HG02884 (cell line): Measurements from ENCODE around the gene CPNE2.

Experiments
- ATAC-seq: cut with Tn5 transposase; IDR thresholded peaks from one replicate; pipeline ENCODE4 v1.9.1; 2021; ENCODE audit warnings: mild to moderate bottlenecking, moderate library complexity; ENCODE audit not compliant: unreplicated experiment

The CPNE2 gene

DNA sequence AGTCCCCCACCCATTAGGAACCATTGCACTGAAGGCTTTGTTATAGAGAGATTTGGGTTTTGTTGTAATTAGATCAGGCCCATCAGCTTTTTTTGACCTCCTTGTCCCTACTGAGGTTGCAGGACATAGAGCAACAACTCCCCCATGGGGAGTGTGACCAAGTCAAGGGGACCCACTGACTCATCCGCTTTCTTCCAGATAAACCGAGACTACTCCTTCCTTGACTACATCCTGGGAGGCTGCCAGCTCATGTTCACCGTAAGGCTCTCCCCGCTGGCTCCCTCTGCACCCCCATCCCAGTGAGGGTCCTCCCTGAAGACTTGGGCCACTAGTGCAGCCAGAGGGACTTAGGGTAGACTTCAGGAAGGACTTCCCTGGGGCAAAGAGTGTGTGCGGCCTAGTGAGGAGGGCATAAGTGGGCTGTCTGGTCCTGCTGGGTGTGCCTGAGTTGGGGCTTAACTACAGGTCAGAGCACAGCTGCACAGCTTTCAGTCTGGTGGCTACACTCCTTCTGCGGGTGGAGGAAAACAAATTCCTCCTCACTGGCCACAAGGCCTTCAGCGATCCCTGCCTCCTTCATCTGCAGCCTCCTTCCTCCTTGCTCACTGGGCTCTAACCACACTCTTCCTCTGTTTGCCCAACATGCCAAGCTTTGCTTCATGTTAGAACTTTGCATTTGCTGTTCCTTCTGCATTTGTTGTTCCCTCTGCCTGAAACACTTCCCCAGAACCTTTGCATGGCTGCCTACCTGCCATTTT is 31.0 kb downstream of the CPNE2 start:
- ATAC-seq: no peak

DNA sequence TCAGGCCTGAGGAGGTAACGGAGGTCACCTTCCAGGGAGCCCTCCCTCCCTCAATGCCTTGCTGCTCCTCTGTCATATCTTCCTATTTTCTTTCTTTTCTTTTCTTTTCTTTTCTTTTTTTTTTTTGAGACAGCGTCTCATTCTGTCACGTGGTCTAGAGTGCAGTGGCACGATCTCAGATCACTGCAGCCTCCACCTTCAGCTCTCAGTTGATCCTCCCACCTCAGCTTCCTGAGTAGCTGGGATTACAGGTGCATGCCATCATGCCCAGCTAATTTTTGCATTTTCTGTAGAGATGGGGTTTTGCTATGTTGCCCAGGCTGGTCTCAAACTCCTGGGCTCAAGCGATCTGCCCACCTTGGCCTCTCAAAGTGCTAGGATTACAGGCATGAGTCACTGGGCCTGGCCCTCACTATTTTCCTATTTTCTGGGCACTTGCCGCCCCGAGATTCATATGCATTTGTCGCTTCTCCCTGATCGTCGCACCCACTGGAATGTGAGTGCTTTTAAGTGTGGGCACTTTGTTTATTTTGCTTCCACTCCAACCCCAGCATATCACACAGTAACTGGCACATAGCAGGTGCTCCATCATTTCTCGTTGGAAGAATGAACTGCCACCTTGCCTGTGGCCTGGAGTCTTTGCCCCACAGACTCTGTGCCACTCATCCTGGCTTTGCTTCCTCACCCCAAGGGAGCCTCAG is 31.7 kb downstream of the CPNE2 start:
- no peak for ATAC-seq

DNA sequence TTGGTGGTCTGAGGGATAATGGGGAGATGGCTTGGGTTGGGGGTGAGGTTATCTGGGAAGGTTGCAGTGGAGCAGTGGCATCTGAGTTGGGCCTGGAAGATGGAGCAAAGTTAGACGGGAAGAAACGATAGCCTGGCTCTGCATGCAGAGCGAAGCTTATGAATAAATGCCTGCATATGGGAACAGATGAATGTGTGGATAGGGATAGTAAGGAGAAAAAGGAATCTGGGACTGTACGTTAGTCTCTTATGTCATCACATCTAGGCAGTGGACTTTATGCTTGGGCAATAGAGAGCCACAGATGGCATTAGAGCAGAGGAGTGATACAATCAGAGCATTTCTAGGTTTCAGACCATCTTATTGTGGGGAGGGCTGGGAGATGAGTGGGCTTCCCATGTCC is 33.0 kb downstream of the CPNE2 start:
- no peak for ATAC-seq

- no peak for ATAC-seq
These were observed 33.6 kb downstream of the CPNE2 start for GRCh38 chr16:57125969-57126368.

DNA sequence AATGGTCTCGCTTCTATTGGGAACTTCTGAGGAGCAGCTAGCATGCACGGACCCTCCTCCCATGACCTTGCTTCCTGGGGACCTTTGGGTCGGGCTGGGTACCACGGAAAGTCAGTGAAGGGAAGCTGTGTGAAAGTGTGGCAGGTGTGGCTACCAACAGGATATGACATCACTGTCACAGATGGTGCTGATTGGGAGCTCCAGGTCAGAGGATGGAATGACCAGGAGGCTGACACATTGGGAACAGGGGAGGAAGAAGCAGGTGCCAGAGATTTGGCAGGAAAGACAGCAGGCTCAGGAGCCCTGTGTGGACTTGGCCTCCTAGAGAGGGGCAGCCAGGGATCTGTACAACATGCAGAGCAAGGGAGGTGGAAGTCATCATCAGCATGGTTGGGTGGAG is 34.0 kb downstream of the CPNE2 start:
- no peak for ATAC-seq

DNA sequence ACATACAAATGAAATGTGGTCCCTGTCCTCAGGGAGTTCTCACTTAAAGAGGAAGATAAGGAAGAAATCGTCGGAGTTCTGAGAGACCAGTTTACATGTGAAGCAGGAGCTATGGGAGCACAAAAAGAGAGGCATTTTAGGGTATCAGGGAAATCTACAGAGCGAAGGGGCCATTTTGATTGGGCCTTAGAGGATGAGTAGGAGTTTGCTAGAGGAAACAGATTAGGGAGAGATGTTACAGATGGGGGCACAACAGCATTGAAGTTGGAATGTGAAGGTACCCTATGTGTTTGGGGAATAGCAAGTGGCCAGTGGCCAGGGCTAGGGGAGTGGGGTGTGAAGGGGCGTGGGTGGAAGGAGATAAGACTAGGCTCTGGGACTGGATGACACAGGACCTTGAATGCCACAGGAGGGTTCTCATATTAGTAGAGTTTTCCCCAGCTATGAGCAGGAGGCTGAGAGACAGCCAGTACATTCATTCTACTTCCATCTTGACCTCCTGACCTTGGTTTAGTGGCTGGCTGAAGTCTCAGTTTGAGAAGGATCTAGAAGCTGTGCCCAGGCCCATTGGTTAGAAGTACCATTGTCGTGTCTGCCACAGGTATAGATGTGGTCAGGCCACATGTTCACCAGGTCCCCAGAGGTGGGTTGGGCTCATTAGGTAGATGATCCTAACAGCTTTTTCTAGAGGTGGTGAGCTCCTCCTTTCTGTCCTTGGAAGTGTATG is 34.8 kb downstream of the CPNE2 start:
- no peak for ATAC-seq

DNA sequence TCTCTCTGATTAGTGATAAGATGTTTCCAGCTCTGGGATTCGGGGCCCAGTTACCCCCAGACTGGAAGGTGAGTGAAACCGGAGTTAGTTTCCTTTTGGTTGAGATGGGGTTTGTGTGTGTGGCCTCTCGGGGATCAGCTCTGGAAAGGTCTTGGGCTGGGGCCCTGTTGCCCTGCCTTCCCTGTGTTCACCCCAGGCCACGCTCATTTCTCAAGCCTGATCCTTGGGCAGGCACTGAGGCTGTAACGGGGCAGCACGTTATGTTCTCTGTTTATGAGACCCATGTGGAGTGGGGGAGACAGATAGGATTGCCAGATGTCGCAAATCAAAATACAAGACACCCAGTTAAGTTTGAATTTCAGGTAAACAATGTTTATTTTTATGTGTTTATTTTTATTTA is 35.5 kb downstream of the CPNE2 start:
- ATAC-seq: no peak

DNA sequence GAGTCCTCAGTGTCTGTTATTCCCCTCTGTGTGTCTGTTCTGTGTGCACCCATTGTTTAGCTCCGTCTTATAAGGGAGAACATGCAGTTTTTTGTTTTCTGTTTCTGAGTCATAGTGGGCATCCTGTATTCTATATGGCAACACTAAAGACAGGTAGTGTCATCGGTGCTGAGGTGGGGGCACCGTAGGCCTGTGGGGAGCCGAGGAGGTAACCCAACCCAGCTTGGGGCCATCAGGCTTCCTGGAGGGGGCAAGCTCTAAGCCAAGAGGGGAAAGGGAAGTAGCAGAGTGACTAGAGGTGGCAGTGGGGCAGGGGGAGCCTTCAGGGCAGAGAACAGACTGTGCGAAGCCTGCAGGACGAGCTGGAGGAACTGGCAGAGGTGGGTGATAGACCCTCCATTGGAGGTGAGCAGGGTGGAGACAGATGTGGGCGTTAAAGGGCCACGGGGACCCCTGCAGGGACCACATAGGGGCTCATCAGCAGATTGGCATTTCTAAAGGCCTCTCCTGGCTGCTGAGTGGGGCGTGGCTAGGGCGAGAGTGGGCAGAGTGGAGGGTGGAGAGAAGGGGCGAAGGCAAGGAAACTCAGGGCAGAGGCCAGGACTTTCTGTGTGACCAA is 36.5 kb downstream of the CPNE2 start:
- ATAC-seq: no peak

- ATAC-seq: no peak
These were observed 38.6 kb downstream of the CPNE2 start for GRCh38 chr16:57130950-57131321.

GRCh38 chr16:57131351-57131970 is 39.1 kb downstream of the CPNE2 start:
- no peak for ATAC-seq

- no peak for ATAC-seq
These were observed 40.1 kb downstream of the CPNE2 start for GRCh38 chr16:57132470-57132869.

DNA sequence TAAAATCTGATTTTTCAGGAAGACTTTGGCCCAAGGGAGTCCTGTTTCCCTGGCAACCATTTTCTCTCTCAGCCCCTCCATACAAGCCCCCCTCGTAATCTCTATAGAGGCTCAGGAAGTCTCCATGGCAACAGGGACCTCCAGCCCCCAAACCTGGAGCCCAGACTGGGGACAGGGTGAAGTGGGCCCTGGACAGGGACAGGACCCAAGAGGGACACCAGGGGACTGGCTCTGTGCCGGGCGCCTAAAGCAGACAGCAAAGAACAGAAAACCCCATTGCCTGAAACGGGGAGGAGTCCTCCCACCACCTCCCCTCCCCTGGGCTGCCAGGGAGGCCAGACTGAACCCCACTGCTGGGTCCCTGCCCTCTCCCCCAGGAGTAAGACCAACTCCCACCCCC is 40.6 kb downstream of the CPNE2 start:
- ATAC-seq: no peak

GRCh38 chr16:57133886-57134285 is 41.5 kb downstream of the CPNE2 start:
- ATAC-seq: no peak

- no peak for ATAC-seq
These were observed 42.6 kb downstream of the CPNE2 start for GRCh38 chr16:57134982-57135381.

DNA sequence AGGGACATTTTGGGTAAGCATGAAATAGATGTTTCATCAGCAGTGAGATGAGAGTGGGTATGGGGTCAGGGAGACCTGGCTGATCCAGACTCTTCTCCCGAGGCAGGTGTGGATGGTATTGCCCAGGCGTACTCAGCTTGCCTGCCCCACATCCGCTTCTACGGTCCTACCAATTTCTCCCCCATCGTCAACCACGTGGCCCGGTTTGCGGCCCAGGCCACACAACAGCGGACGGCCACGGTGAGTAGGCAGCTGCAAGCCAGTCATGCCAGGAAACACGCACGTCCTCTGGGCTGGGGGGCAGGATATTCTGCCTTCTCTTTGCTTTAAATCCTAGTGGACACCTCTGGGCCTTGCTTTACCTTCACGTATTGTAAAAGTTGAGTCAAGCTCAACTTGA is 44.7 kb downstream of the CPNE2 start:
- ATAC-seq: no peak

GRCh38 chr16:57137566-57138273 is 45.3 kb downstream of the CPNE2 start:
- ATAC-seq: no peak

DNA sequence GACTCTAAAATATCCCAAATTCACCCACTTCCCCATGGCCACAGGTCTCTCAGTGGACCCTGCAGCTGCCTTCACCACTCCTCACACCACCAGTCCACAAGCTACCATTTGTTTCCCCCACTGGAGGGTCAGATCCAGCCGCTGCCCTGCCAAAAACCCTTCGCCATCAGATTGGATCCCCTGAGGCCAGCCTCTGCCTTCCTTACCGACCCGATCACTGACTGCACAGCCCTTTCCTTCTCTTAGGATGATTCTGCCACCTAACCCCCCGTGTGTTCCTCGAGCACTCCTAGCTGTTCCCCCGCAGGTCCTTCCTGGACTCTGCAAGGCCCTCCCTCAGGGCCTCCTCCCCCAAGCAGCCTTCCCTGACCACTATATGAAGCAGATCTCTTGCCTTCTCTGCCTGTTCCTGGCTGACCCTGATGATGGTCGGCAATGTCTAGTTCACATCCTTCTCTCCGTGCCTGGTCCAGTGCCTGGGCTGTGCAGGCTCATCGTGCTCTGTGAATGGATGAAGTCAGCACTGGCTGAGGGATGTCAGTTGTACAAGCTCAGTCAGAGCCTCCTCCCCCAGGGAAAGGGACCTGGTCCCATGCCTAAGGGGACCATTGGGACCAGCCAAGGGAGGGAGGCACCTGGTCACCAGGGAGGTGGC is 46.0 kb downstream of the CPNE2 start:
- ATAC-seq: no peak

DNA sequence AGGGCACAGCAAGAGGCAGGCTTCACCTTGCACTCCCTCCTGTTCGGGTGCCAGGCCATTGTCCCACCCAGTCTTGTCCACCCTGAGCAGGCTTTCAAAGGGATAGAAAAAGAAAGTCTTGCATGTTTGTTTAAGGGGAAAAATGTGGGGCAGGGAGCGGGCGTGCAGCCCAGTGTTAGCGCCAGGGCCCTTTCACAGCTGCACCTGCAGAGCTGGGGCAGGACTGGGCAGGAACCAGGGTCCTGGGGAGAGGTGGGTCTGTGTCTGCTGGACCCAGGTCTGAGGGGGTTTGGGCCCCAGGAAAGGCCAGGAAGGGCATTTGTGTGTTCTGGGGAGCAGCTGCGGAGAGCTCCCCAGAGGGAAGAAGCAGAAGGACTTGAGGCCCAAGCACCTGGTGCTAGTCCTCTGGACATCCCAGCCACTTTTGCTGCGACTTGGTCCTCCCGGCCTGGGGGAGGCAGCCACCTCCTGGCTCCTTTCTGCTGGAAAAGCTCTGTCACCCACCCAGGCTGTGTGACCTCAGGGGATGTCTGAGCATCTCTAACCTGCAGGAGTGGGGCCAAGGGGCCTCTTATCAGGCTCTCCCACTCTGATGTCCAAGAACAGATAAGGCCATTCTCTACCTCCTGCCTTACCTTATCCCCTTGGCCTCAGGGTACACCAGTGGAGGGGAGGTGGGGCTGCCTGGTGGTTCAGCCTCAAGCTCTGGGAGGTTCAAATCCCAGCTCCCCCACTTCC is 48.7 kb downstream of the CPNE2 start:
- no peak for ATAC-seq
